ENCODE measurements around the gene SUSD1. TPM values are rescaled to one million over a fixed set of nuclear protein-coding genes. Genes with fewer than 3 reads are reported as not detected.
A peak's percentile ranks its signal among the peaks of the same experiment; 100 is the strongest.

The SUSD1 gene
- total RNA-seq, 4 donors from 2014 or later: 9.5 to 17.3 (median 13.6) TPM

DNA sequence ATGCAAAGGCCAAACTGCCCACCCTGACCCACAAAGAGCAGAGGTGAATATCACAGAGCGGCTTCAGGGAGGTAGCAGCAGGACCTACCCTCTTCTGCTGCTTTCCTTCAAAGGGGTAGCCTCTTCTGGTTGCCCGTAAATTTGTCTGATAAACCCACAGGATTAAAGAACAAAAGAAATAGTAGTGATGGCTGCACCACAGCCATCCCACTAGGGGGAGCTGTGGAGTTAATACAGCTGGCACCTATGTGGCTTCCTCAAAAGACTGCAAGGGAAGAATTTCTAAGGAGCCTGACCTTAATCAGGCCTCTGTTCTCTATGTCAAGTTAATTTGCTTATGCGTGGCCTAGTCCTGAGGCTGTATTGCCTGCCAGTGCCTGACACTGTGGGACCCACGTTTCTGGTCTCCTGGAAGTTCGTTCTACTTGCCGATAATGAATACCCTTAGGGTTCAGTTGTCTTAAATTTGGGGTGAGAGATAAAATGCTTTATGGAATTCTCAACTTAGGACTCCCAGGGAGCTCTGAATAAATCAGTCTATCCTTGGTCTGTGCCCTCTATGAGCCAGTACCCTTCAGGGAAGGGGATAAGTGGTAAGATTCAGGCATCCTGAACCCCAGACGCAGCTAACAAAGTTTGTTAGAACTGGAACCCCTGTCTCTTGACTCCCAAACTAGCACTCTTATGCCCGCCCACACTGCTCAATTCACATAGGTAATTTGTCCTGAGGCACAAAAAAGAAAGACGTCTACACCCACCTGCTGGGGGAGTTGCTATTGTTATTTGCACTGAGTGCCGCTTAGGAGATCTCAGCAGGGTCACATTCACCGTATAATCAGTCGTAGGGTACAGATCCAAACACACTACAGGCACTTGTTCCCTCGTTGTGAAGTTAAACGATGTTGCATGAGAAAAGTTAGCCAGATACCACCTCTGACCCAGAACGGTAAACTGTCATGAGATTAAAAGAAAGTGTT is 77.1 kb downstream of the SUSD1 start:
- 81% methylated on average over 15 of the region's 15 CpGs for WGBS, 2 donors
- Histone ChIP-seq H3K4me1 (no peaks in the 10 kb centered on the region), H3K27ac (no peak overlapping the region), H3K4me3 (replicated peaks in 1 of 3) (no peak overlapping the region), H3K36me3 (no peaks in the 10 kb centered on the region), H3K27me3 (no peaks in the 10 kb centered on the region), H3K9me3 (no peaks in the 10 kb centered on the region)
- DNase-seq: peak; percentile 31 to 53
- intact Hi-C loops (cut with DNase I): loop anchor here (5.0 kb wide), 1 partner anchor 264 kb away; no protein-coding TSS in a partner anchor
- no peak for TF ChIP-seq POLR2A (IDR thresholded peaks at IDR 0.05)
- TF ChIP-seq, protein P1, sequence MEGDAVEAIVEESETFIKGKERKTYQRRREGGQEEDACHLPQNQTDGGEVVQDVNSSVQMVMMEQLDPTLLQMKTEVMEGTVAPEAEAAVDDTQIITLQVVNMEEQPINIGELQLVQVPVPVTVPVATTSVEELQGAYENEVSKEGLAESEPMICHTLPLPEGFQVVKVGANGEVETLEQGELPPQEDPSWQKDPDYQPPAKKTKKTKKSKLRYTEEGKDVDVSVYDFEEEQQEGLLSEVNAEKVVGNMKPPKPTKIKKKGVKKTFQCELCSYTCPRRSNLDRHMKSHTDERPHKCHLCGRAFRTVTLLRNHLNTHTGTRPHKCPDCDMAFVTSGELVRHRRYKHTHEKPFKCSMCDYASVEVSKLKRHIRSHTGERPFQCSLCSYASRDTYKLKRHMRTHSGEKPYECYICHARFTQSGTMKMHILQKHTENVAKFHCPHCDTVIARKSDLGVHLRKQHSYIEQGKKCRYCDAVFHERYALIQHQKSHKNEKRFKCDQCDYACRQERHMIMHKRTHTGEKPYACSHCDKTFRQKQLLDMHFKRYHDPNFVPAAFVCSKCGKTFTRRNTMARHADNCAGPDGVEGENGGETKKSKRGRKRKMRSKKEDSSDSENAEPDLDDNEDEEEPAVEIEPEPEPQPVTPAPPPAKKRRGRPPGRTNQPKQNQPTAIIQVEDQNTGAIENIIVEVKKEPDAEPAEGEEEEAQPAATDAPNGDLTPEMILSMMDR (IDR thresholded peaks at IDR 0.05): peak; percentile 66 to 94 (median 72)

DNA sequence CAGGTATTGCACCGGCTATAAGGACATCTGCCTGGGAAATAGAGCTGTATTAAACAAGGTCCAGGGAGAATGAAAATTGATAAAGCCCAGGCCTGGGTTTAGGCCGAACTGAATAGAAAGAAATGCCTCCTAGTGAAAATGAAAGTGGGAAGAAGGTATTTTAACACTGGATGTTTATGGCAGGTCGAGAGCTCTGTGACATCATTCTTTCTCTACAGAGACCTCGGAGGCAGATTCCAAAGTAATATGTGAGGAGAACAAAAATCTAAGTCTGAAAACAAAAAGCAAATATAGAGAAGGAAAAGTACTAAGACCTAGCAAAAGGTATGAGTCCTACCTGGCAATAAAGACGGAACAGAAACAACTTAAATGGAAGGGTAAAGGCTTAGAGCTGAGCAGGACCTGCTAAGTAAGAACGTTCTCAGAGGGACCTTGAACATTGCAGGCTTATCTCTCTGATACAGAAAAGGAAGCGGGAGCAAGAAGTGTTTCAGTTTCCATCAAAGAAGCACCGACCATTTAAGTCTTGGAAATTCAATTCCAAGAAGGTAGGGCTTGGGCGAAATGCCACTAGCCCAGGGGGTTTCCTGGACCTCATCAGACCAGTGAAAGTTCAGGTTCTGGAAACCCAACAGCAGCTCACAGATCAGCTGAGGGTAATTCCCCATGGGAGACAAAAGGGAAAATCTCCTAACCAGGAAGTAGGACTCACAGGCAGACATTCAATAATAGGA is 80.0 kb downstream of the SUSD1 start:
- H3K27ac ChIP-seq: no peak overlapping the region
- intact Hi-C loops (cut with DNase I): loop anchor here (5.0 kb wide), 1 partner anchor 267 kb away; no protein-coding TSS in a partner anchor

DNA sequence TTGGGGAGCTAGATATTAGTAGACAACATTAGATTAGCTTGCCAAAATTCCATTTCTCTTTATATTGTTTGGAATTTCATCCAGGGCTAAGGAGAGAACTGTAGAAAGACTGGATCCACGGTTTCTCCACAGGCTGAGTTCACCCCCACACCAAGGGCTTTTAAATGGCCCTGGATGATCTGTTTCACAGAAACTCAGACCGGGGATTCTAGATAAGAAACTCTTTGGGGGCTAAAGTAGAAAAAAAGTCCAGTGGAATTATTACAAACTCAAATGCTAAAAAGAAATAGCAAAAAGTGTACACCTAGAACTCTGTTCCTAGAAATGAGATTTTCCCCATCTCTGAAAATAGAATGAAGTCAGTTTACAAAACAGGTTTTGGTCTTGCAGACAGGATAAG is 80.9 kb downstream of the SUSD1 start:
- intact Hi-C loops (cut with DNase I): no loop called here
- Histone ChIP-seq H3K36me3 (no peaks in the 10 kb centered on the region), H3K4me3 (replicated peaks in 1 of 3) (no peak overlapping the region), H3K4me1 (peaks cover 0 to 4% of the 10 kb centered on the region in 2 donors), H3K27ac (no peak overlapping the region), H3K9me3 (no peaks in the 10 kb centered on the region), H3K27me3 (no peaks in the 10 kb centered on the region)
- TF ChIP-seq POLR2A (IDR thresholded peaks at IDR 0.05): no peak
- TF ChIP-seq, protein P1 (IDR thresholded peaks at IDR 0.05): no peak
- no peak for DNase-seq
- 48 to 67% methylated on average over 2 of the region's 2 CpGs for WGBS, 2 donors

More for the DNA sequence above, 80.0 kb downstream of the SUSD1 start:
- DNase-seq: no peak
- H3K4me3 ChIP-seq (replicated peaks in 1 of 3): no peak overlapping the region
- TF ChIP-seq, protein P1 (IDR thresholded peaks at IDR 0.05): no peak
- no peak for TF ChIP-seq POLR2A (IDR thresholded peaks at IDR 0.05)
- H3K36me3 ChIP-seq: no peaks in the 10 kb centered on the region
- H3K4me1 ChIP-seq: peaks cover 0 to 4% of the 10 kb centered on the region in 2 donors
- WGBS, 2 donors: 81 to 86% methylated on average over 9 of the region's 9 CpGs
- no peaks in the 10 kb centered on the region for H3K27me3 ChIP-seq
- H3K9me3 ChIP-seq: no peaks in the 10 kb centered on the region

GRCh38 chr9:112093870-112094216 is 81.3 kb downstream of the SUSD1 start:
- Histone ChIP-seq H3K36me3 (no peaks in the 10 kb centered on the region), H3K27ac (no peak overlapping the region), H3K4me1 (peaks cover 0 to 4% of the 10 kb centered on the region in 2 donors), H3K27me3 (no peaks in the 10 kb centered on the region), H3K4me3 (replicated peaks in 1 of 3) (no peak overlapping the region), H3K9me3 (no peaks in the 10 kb centered on the region)
- TF ChIP-seq POLR2A (IDR thresholded peaks at IDR 0.05): no peak
- TF ChIP-seq, protein P1 (IDR thresholded peaks at IDR 0.05): no peak
- intact Hi-C loops (cut with DNase I): no loop called here
- DNase-seq: no peak
- 63 to 84% methylated on average over 3 of the region's 3 CpGs for WGBS, 2 donors
